HG03378 (cell line): ENCODE results near the gene ADAMTSL3.

Source experiments
- ATAC-seq: cut with Tn5 transposase; IDR thresholded peaks from one replicate; pipeline ENCODE4 v1.9.1; 2021; ENCODE audit warnings: mild to moderate bottlenecking, moderate library complexity; ENCODE audit not compliant: unreplicated experiment

The ADAMTSL3 gene

DNA sequence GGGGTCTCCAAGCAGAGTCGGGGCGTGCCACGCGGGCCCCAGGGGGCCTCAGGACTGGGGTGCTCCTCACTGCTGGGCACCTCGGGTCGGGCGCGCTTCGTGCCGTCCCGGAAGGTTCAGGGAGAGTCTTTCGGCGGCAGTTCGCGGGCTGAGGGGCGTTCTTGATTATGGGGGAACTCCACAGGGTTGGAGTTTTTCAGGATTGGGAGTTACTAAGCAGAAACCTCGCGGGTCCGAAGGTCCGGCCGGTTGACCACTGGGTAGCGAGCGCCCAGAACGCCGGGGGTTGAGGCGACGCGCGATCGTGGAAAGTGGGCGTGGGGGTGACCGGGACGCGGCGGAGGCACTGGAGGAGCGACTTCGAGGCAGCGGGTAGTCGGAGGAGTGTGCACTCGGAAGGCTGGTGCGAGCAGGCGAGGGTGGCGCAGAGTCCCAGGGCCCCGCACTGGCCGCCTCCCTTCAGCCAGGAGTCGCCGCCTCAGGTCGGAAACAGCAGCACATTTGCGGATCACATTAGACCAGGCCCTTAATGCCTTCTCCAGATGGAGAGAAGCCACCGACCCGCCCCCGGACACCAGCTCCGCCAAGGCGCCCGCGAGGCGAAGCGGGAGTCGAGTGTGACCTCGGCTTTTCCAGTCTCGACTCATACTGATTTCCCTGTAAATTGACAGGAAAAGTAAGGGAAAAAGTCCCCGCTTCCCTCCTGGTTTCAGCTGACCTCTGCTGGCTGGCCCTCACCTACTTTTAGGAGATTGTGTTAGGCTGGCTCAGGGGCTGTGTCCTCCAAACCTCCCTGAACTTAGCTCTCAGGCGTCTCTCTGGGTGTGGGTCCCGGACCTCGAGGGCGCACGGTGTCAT is 685 bp downstream of the ADAMTSL3 start:
- ATAC-seq, result no peak

DNA sequence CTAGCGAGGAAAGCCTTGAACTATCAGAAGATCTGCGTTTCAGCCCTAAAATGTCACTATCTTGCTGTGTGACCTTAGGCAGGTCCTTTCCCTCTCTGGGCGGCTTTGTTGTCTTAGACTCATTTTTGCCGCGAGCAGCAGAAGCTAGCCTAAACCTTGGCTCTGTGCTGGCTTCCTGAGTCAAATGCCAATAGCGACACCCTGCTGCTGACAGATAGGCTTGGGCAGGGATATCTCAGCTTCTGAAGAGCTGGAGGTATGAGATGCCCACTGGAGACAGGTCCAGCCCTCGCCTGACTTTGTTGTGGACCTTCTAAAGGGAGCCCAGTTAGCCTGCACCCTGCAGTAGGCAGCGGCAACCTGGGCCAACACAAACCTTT is 1.3 kb downstream of the ADAMTSL3 start:
- no peak for ATAC-seq

DNA sequence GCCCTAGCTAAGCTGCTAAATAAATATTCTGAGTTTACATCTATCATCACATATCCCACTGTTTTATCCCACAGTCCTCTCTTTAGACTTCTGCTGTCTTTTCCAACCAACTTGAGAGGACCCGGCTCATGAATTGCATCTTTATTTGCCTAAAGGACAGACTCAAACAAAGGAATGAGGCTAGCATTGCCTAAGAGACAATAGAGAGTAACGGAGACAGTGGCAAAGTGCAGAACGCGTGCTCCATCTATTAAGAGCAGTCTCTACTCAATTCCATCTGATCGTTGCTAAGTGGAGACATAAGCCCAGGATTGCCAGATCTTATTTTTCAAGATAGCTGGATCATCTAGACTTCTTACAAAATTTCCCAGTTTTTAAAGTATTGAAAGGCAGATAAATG is 2.3 kb downstream of the ADAMTSL3 start:
- no peak for ATAC-seq

DNA sequence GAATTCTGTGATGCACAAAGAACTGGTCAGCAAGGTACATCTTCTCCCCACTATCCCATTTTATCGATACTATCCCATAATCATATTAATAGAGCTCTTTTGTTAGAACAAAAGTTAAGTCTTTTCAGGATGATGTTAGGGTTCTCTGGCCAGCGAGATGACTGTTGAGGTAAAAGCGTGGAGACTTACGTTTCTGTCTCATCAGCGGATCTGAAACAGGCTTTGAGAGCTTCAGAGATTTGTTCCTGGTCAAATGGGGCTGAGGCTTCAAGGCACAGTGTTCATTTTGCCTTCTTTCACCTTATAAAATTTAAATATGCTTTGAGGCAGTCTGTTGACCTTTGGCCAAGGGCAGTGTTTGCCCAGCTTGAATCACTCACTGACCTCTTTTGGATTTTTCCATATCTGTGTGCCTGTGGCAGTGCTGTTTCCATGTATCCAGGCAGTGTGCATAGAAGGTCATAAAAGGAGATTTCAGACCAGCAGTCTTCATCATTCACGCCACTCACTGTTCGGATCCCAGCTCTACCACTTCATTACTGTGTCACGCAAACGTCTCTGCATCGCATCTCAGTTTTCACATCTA is 3.1 kb downstream of the ADAMTSL3 start:
- ATAC-seq, result no peak

DNA sequence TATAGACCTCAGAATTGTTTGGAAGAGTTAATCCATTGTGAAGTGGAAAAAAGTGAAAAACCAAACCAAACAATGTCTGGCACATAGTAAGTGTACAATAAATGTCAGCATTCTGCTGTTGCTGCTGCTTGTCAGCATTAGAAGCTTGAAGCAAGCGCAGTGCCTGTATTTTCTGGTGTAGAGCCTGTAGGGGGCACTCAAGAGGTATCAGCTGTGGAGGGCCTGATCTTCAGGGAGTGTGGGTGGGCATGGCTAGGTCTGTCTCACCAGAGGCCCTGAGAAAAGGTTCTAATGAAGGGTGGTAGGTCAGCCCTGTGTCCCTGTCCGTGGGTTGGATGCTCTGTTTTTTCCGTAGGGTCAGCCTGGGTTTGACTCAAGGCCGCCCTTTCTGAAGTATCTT is 3.6 kb downstream of the ADAMTSL3 start:
- ATAC-seq, result no peak

DNA sequence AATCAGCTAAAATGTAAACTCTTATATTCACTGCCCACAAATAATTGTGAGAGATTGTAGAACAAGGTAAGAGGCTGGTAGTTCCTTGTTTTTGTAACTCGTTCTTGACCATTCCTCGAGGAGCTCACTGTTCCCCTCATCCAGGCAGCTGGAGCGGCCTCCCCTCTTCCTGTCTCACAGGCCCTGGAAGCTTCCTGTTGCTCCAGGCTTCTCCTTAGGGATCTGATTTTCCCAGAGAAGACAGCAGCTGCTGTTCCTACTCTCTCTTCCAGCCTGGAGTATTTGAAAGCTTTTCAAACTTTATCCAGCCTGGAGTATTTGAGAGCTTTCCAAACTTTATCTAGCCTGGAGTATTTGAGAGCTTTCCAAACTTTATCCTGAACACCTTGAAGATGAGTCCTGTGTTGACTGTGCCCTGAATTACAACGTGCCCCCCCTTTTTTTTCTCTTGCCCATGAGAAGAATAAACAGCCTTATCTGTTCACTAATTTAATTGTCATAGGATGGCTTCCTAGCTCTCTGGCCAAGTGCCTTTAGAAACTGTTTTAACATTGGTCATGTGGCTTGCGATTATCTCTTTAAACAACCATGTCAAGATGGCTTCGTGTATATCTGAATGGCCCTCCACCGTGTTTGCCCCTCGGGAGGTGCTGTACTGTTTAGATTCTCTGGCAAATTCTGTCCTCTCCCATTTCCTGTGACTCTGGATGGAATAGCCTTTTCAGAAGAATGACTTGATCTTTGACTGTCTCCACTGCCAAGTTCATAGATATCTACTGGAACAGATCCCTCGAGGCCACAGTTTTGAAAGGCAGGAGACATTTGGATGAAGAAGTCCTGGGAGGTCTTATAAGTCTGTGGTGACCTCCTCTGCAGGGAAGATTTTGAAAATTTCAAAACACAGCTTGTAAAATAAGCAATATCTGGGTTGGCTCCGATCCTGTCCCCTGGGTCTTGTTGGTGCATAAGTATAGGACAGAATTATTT is 4.8 kb downstream of the ADAMTSL3 start:
- no peak for ATAC-seq

DNA sequence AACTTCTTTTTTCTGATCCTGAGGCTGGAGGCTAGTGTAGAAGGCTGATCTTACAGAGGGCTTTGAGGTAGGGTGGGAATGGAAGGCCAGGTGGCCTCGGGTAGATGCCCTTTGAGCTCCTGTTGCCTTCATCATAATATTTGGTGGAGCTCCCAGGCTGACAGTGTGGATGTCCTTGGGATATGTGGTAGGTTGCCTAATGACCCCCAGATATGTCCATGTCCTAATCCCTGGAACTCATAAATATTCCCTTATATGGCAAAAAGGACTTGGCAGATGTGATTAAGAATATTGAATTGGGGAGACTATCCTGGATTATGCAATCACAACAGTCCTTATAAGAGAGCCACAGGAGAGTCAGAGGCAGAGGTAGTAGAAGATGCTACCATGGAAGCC is 5.5 kb downstream of the ADAMTSL3 start:
- no peak for ATAC-seq

DNA sequence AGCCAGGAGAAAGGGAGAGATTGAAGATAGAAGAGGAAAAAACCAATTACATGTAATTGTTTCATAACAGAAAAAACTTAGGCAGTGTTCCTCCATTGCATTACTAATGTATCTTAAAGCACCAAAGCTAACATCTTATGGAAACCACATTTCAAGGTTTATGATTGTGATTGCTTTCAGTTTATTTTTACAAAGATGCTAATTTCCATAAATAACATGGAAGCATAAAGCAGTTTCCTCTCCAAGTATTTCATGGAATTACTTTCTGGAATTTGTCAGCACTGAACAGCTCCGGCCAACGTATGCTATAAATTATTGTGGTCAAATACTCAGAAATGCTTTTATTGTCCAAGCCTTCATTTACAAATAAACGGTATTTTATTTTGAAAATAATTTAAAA is 11.6 kb downstream of the ADAMTSL3 start:
- no peak for ATAC-seq

DNA sequence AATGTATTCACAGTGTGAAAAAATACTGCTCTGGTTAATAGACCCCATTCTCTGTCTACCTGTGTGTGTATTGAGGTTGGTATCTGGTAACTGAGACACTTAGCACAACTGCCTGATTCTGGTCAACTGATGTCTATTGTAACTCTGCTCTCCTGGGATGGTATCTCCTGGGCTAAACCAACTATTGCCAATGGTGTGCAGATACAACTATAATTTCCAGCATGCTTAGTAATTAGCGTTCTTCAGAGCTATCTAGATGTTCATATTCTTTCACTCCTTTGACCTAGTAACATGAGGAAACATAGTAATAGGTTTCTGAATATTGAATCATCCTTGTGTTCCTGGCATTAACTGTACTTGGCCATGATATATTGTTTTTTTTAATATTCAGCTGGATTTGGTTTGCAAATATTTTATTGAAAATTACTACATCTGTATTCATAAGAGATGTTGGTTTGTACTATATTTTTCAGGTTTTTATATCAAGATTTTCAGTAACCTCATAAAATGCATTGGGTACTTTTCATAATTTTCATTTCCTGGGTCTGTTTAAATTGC is 16.8 kb downstream of the ADAMTSL3 start:
- ATAC-seq, result no peak

DNA sequence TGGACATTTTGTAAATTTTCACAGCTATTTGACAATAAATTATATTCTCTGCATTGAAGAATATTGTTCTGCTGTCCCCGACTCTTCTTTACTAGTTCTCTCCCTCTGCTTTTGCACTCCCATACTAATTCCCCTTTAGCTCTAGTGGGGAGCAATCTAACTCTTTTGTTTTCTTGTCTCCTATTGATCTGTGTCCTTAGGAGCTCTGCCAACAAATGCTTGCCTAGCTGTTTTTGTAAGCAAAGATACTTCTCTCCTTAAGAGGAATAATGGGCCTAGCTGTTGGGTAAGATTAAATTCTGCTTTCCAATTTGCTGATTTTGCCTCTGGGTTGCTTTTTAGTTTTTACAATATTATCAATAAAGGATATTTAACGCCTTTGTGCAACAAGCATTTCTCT is 17.7 kb downstream of the ADAMTSL3 start:
- ATAC-seq, result no peak

DNA sequence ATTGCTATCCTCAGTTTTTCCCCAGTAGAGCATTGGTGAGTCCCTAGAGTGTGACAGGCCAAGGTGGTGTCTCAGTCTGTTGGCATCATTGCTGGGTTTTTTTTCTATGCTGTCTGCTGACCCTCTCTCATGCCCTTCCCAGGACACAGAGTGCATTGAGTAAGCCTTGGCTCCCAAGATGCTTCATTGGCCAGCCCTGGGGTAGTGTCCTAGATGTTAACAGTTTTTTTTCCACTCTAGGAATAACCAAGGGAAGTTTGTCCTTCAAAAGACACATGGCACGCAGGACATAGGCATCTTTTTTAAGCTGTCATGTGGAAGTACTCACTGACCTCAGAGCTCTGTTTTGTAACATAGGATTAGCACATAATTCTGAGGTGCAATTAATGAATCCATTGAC is 19.5 kb downstream of the ADAMTSL3 start:
- no peak for ATAC-seq

DNA sequence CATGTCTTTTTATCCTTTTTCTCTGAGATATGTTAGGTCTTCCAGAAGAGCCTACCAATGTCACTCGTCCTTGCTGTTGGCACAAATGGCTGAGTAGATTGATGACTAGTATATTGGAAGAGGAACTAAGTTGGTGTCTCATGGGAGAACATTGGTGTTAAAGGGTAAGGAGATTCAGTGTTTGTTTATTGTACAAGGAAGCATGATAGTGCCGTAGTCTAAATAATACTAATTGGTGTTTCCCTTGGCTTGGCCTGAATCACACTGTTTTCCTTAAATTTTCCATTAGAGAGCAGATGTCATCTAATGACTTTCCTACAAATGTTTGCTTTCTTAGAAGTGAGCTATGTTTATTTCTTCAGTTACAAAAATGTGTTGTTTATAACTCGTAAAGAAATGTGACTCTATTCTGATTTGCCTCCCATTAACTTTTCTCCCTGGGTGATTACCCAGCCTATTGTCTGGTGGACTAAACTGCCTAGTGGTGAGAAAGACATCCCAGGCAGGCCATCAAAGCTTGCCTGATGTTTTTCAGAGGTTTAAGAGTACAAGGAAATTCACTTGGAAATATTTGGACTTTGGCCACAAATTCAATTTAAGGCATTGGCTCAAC is 28.7 kb downstream of the ADAMTSL3 start:
- no peak for ATAC-seq

DNA sequence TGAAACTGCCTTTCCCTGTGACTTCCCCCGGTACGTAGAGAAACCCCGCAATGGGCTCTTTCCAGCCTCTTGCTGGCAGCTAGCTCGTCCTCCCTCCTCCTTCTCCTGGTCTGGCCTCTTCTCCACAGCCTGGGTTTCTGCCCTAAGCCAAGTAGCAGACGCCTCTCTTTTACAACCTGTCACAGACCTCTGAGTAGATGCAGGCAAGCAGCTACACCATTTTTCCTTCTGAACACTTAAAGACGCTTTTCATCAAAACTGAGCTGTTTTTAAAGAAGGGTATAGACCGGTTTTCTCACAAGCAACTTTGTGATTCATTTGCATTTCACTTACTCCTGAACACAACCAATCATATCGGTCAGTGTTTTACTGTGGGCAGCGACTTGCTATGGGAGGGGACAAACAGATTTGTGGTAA is 32.0 kb downstream of the ADAMTSL3 start:
- ATAC-seq, result no peak

DNA sequence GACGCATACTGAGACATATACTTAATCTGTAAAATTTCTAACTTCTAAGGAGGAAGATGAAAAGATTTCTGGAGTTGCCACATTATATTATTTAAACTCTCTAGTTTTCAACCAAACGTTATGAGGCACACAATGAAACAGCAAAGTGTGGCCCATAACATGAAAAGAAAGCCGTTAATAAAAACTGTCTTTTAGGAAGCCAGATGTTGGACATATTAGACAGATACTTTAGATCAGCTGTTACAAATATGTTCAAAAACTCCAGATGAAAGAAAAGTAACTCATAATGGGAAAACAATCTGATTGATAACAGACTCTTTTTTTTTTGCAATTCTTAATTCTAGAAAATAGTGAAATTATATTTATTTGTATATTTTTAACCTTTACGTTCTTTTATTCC is 34.3 kb downstream of the ADAMTSL3 start:
- ATAC-seq, result no peak

DNA sequence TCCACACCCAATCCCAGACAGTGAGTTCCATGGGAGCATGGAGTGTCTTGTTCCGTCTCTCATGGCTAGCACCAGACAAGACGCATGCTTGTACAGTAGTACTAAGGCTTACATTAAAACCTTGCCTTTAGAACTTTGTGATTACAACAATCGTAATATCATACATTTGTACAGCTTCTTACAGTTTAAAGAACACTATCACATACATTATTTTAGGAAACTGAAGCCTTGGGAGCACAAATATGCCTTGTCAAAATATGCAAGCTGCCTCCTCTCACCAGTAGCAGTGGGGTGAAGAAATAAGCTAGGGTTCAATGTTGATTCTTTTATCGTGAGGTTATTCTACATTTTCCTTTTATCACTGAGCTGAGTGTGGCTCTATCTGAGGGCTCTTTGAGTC is 36.8 kb downstream of the ADAMTSL3 start:
- ATAC-seq, result no peak

DNA sequence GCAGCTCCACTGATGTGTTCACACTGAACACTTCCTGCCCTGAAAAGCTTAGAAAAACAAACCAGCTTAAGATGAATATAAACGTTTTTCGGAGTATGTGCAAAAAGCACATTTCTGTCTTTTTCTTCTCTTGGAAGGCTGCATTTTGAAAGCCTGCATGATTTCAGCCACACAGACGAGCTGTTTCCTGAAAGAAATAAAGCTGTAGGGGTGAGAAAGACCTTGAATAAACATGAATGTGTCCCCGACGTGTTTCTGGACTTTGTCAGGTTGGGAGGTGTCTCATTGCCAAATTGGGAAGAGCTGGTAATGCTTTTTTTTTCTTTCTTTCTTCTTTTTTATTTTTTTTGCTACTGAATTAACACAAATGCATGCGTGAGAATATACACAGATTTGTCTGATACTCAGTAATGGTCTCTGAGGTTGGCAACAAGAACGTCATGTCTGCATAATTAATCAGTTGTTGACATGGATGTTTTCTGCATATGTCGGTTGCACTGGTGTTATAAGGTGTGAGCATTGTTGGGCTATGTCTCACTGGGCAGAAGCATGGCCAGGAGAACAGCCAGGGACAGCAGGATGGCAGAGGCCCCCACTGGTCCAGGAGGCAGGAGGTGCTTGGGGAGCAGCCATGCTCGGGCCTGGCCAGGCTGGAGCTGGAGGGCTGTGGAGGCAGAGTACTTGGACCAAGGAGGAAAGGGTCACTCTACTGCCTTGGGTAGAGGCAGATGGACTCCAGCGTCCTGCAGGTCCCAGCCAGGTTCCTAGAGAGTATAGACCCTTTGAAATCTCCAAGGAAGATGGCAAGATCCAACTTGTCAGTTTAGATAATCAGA is 39.0 kb downstream of the ADAMTSL3 start:
- ATAC-seq, result no peak

DNA sequence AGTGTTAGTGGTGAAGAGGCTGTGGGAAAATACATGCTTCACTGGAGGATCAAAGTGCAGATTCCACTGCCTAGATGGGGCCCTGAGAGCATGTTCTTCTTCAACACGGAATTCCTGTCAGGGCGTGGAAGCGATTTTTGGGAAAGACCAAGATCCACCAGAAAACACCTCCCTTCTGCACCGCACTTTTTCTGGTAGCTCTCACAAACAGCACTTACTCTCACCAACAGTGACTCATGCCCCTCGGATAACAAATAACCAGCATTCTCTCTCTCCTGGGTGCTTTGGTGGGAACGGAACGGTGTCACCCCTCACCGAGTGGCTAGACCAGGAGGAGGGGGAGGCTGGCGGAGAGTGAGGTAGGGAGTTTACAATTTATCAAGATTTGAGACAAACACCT is 40.1 kb downstream of the ADAMTSL3 start:
- ATAC-seq, result no peak

DNA sequence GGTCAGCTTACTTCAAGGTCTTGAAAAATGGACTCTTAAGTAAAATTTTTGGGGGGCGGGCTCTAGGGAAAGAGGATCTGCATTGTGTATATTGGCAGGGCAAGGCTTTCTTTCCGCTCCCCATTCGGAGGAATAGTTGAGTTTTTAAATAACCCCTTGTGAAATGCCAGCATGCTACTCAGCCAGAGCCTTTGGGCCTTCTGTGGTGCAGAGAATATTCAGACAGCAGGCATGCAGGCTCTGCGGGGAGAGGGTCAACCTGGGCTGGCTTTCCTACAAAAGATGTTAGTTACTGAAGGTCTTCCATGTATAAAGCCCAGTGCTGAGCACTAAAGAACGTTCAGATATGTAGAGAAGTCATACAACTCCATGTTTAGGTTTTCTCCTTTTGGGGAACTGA is 40.6 kb downstream of the ADAMTSL3 start:
- no peak for ATAC-seq

DNA sequence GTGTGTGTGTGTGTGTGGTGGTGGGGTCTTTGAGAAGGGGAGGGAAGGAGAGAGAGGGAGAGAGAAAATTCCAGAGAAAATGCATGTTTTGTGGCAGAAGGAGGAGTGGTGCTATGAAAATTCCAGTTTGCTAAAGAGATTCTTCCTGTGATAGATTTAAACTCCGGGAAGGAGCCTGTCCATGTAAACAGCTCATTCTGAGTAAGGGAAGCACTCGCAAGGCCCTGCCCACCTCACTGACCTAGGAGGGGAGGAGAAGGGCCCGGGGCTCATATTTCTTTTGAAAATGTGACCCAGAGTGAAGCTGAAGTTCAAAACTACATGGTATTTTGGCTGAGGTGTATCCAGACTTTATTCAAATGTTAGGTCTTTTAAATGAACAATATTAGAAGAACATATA is 41.3 kb downstream of the ADAMTSL3 start:
- ATAC-seq, result no peak

DNA sequence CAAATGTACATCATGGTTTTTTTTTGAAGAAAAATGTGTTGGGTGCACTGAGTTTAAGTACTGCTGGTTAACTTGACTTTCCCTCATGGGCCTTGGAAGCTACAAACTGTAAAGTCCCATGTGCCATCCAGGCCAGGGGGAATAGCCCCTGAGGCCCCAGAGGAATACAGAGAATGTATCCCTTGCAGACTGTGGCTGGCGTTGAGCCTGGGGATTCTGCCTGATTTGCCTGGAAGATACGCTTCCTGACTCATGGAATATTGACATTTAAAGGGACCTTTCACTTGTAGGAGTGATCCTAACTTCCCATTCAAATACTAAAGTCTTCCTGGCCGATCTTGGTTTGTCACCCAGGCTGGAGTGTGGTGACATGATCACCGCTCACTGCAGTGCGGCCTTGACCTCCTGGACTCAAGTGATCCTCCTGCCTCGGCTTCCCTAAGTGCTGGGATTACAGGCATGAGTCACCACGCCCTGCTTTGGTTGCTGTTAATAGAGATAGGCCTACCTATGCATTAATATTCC is 42.0 kb downstream of the ADAMTSL3 start:
- no peak for ATAC-seq
